ENCODE results near the gene PCYOX1L.

Gene PCYOX1L

DNA sequence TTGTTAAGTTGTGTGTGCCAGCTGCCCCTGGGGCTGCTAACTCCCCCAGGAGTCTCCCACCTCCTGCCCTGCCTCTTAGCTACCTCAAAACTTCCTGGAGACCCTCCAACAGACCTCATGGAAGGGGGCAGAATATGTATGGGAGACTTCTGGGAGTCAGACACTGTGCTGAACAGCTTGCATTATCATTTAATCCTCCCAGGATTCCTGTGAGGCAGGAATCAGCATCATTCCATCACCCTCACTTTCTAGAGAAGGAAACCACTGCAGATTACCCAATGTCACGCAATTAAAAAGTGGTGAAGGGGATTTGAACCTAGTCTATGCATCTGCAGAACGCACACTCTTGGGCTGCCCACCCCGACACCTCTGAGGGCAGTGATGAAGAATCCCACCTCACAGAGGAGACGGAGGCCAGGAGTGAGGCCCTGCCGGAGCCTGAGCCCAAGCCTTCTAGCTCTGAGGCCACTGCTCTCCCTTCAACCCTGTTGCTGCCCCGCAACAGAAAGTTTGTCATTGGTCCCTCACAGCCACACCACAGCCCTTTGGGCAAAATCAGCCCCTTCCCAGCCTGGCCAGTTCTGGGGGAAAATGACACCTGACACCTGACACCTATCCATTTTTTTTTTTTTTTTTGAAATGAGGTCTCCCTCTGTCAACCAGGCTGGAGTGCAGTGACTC is 51.6 kb downstream of the PCYOX1L start:
- H3K4me2 ChIP-seq = no peak overlapping the region
- no peak for TF ChIP-seq Cebpa-rat (IDR thresholded peaks at IDR 0.05)
- no peaks in the 10 kb centered on the region for H3K9me3 ChIP-seq (replicated peaks in 1 of 11)
- H3K9ac ChIP-seq = no peak overlapping the region
- H3K4me3 ChIP-seq = no peak overlapping the region
- no peak overlapping the region for H3K27ac ChIP-seq
- no peaks in the 10 kb centered on the region for H3K36me3 ChIP-seq
- H3K27me3 ChIP-seq = no peaks in the 10 kb centered on the region
- H3K4me1 ChIP-seq = peaks cover 4 to 44% (median 32%) of the 10 kb centered on the region in 10 experiments; a peak in 19 of 20 replicates
- H4K20me1 ChIP-seq = no peaks in the 10 kb centered on the region

DNA sequence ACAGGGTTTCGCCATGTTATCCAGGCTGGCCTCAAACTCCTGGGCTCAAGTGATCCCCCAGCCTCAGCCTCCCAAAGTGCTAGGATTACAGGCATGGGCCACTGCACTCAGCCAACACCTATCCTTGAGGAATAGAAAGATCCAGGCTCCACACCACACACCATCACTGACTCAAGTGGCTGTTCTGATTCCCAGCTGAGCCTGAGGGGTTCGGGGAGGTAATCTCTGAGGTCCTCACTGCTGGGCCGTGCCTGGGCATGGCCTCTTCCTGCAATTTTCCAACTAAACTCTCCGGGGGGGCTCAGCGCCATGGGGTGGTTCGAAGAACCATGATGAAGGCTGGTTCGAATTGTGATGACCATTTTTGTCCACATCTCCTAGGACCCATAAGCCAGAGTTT is 52.2 kb downstream of the PCYOX1L start:
- no peaks in the 10 kb centered on the region for H4K20me1 ChIP-seq
- H3K4me2 ChIP-seq = no peak overlapping the region
- H3K27me3 ChIP-seq = no peaks in the 10 kb centered on the region
- H3K27ac ChIP-seq = no peak overlapping the region
- H3K4me1 ChIP-seq = peaks cover 5 to 45% (median 33%) of the 10 kb centered on the region in 10 experiments; a peak in 19 of 20 replicates
- H3K9ac ChIP-seq = no peak overlapping the region
- no peaks in the 10 kb centered on the region for H3K36me3 ChIP-seq
- TF ChIP-seq Cebpa-rat (IDR thresholded peaks at IDR 0.05) = no peak
- no peak overlapping the region for H3K4me3 ChIP-seq
- H3K9me3 ChIP-seq (replicated peaks in 1 of 11) = no peaks in the 10 kb centered on the region

DNA sequence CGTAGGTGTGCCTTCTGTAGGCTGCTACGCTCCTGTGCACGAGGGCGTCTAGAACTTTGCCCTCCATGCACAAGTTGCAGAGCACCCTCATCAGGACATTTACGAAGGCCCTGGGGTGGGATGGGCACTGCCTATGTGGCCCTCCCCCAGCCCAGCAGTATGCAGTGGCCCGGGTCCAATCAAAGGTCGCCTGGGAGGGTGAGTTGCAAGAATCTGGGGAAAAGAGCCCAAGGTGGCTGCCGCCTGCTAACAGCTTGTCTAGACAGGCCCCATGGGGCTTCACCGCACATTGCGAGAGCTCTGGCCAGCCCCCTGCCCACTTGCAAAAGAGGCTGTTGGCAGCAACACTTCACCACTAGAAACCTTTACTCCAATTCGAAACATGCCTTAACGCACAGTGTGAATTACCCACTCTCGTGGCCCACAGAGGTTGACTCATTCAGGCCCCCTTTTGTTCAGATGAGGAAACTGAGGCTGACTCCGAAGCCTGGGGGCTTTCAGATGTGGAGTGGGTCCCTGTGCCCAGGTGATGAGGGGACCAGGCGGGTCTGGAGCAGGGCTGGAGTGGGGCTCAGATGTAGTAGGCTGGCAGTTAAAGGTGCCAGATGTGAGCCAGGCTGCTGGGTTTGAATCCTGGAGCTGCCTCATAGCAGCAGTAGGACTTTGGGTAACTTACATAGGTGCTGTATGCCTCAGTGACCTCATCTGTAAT is 53.0 kb downstream of the PCYOX1L start:
- H3K4me2 ChIP-seq = peak overlapping the region in 6 of 11 experiments; percentile 16 to 39 (median 30); a peak in 8 of 22 replicates
- no peak overlapping the region for H3K4me3 ChIP-seq
- H3K36me3 ChIP-seq = no peaks in the 10 kb centered on the region
- H3K9ac ChIP-seq = no peak overlapping the region; a peak in 1 of 22 replicates
- peak in 2 of 11 experiments; percentile 38 to 46; a peak in 2 of 22 replicates for TF ChIP-seq Cebpa-rat (IDR thresholded peaks at IDR 0.05)
- H3K27me3 ChIP-seq = no peaks in the 10 kb centered on the region
- no peaks in the 10 kb centered on the region for H4K20me1 ChIP-seq
- peaks cover 5 to 46% (median 31%) of the 10 kb centered on the region in 10 experiments; a peak in 19 of 20 replicates for H3K4me1 ChIP-seq
- peak overlapping the region in 1 of 11 experiments; percentile 5; a peak in 2 of 22 replicates for H3K27ac ChIP-seq
- no peaks in the 10 kb centered on the region for H3K9me3 ChIP-seq (replicated peaks in 1 of 11)

- Histone ChIP-seq H4K20me1 (no peaks in the 10 kb centered on the region), H3K27ac (no peak overlapping the region), H3K9me3 (replicated peaks in 1 of 11) (no peaks in the 10 kb centered on the region), H3K27me3 (no peaks in the 10 kb centered on the region), H3K4me1 (peaks cover 1 to 55% (median 36%) of the 10 kb centered on the region in 10 experiments; a peak in 19 of 20 replicates), H3K9ac (no peak overlapping the region), H3K4me2 (no peak overlapping the region), H3K36me3 (no peaks in the 10 kb centered on the region), H3K4me3 (no peak overlapping the region)
- no peak for TF ChIP-seq Cebpa-rat (IDR thresholded peaks at IDR 0.05)
Measured at GRCh38 chr5:149411738-149412519, 54.1 kb downstream of the PCYOX1L start.

- H3K4me1 ChIP-seq = peaks cover 9 to 58% (median 40%) of the 10 kb centered on the region in 10 experiments
- H3K27me3 ChIP-seq = no peaks in the 10 kb centered on the region
- no peak overlapping the region for H3K9ac ChIP-seq
- H3K4me2 ChIP-seq = peak overlapping the region in 2 of 11 experiments; percentile 14 to 77; a peak in 1 of 22 replicates
- H3K9me3 ChIP-seq (replicated peaks in 1 of 11) = no peaks in the 10 kb centered on the region
- H3K27ac ChIP-seq = peak overlapping the region in 2 of 11 experiments; percentile 18 to 36; a peak in 2 of 22 replicates
- H3K4me3 ChIP-seq = no peak overlapping the region
- TF ChIP-seq Cebpa-rat (IDR thresholded peaks at IDR 0.05) = no peak
- H4K20me1 ChIP-seq = no peaks in the 10 kb centered on the region
- H3K36me3 ChIP-seq = no peaks in the 10 kb centered on the region
Measured at GRCh38 chr5:149412783-149413476, 55.1 kb downstream of the PCYOX1L start.

GRCh38 chr5:149413477-149414210 is 55.8 kb downstream of the PCYOX1L start:
- no peaks in the 10 kb centered on the region for H3K27me3 ChIP-seq
- no peak for TF ChIP-seq Cebpa-rat (IDR thresholded peaks at IDR 0.05)
- no peak overlapping the region for H3K4me3 ChIP-seq
- no peaks in the 10 kb centered on the region for H4K20me1 ChIP-seq
- H3K9me3 ChIP-seq (replicated peaks in 1 of 11) = no peaks in the 10 kb centered on the region
- peak overlapping the region in 1 of 11 experiments; percentile 36; a peak in 1 of 22 replicates for H3K27ac ChIP-seq
- H3K9ac ChIP-seq = no peak overlapping the region
- peaks cover 9 to 64% (median 45%) of the 10 kb centered on the region in 10 experiments for H3K4me1 ChIP-seq
- H3K36me3 ChIP-seq = no peaks in the 10 kb centered on the region
- peak overlapping the region in 9 of 11 experiments; percentile 50 to 80 (median 68); a peak in 12 of 22 replicates for H3K4me2 ChIP-seq

GRCh38 chr5:149414405-149415065 is 56.7 kb downstream of the PCYOX1L start:
- H3K9ac ChIP-seq = peak overlapping the region in 1 of 11 experiments; percentile 20; a peak in 1 of 22 replicates
- no peaks in the 10 kb centered on the region for H3K36me3 ChIP-seq
- H3K27ac ChIP-seq = peak overlapping the region in 3 of 11 experiments; percentile 17 to 30 (median 28); a peak in 3 of 22 replicates
- peaks cover 11 to 73% (median 53%) of the 10 kb centered on the region in 10 experiments for H3K4me1 ChIP-seq
- no peaks in the 10 kb centered on the region for H4K20me1 ChIP-seq
- H3K9me3 ChIP-seq (replicated peaks in 1 of 11) = no peaks in the 10 kb centered on the region
- no peak for TF ChIP-seq Cebpa-rat (IDR thresholded peaks at IDR 0.05)
- H3K27me3 ChIP-seq = no peaks in the 10 kb centered on the region
- peak overlapping the region in 10 of 11 experiments; percentile 9 to 80 (median 65); a peak in 19 of 22 replicates for H3K4me2 ChIP-seq
- no peak overlapping the region for H3K4me3 ChIP-seq

All from BLaER1 treated with 17β-estradiol and CSF1 and Interleukin-3, amounts not matched to agents 10 nM and 100 nM (cell line).